OCI-LY7 (cell line): Measurements from ENCODE around the gene EXOSC10. TPM values are rescaled to one million over a fixed set of nuclear protein-coding genes. Genes with fewer than 3 reads are reported as not detected.
A peak's percentile ranks its signal among the peaks of the same experiment; 100 is the strongest.

Source experiments
- BruUV-seq: library from RNA; stranded (reverse); fragments of 400-500 nt; replicated peaks from 2 replicates; lab custom pipeline; 2021; lab: Mats Ljungman, UMichigan
- CTCF ChIA-PET: fragments of 300-600 bp; sonication (Branson Sonifier 250); formaldehyde crosslinking; loops from one replicate; lab custom pipeline; 2022; ENCODE audit warnings: antibody characterized with exemption; ENCODE audit not compliant: unreplicated experiment; lab: Charles Lee
- POLR2A ChIA-PET: fragments of 300-600 bp; sonication (Branson Sonifier 250); formaldehyde crosslinking; loops from one replicate; lab custom pipeline; 2022; ENCODE audit warnings: antibody characterized with exemption; lab: Charles Lee
- DNase-seq: peaks from one replicate; pipeline ENCODE4 v3.0.0-alpha.2; 2015; ENCODE audit warnings: low spot score
- H2AFZ ChIP-seq: fragments of 200-600 bp; sonication (generic), shearing (Covaris generic); 2 replicates; pipeline ENCODE4 v1.6.1; 2014; ENCODE audit warnings: mild to moderate bottlenecking, antibody characterized with exemption, low read length, moderate library complexity
- H3K27ac ChIP-seq: fragments of 200-600 bp; sonication (generic); 2 replicates; pipeline ENCODE4 v1.5.1; 2014; ENCODE audit warnings: mixed run types, low read depth, mild to moderate bottlenecking, moderate library complexity, low read length, inconsistent platforms; ENCODE audit not compliant: poor library complexity, severe bottlenecking
- H3K36me3 ChIP-seq: fragments of 200-600 bp; sonication (generic); 2 replicates; pipeline ENCODE4 v1.6.1; 2014; ENCODE audit warnings: mild to moderate bottlenecking, antibody characterized with exemption, low read length, moderate library complexity, mixed read lengths; ENCODE audit not compliant: insufficient read depth
- H3K4me1 ChIP-seq: fragments of 200-600 bp; sonication (generic); 2 replicates; pipeline ENCODE4 v1.5.1; 2014; ENCODE audit warnings: mild to moderate bottlenecking, low read length; ENCODE audit not compliant: insufficient read depth, poor library complexity, severe bottlenecking
- H3K4me2 ChIP-seq: fragments of 200-600 bp; sonication (generic); 2 replicates; pipeline ENCODE4 v1.6.1; 2014; ENCODE audit warnings: mild to moderate bottlenecking, low read length
- H3K4me3 ChIP-seq: fragments of 200-600 bp; sonication (generic); 2 replicates; pipeline ENCODE4 v1.5.1; 2014; ENCODE audit warnings: mild to moderate bottlenecking, low read depth, low read length; ENCODE audit not compliant: poor library complexity, severe bottlenecking
- H3K79me2 ChIP-seq: fragments of 200-600 bp; sonication (generic); 2 replicates; pipeline ENCODE4 v1.6.1; 2016; ENCODE audit warnings: low read depth, mild to moderate bottlenecking, low read length, moderate library complexity, mixed read lengths; ENCODE audit not compliant: insufficient read depth
- H3K9me2 ChIP-seq: fragments of 200-600 bp; sonication (generic); 2 replicates; pipeline ENCODE4 v1.6.1; 2016; ENCODE audit warnings: mild to moderate bottlenecking, low read length, mixed read lengths; ENCODE audit not compliant: insufficient read depth
- H3K9me3 ChIP-seq: fragments of 200-600 bp; sonication (generic); 2 replicates; pipeline ENCODE4 v1.6.1; 2014; ENCODE audit warnings: mild to moderate bottlenecking, mixed run types, low read length, mixed read lengths
- H4K20me1 ChIP-seq: fragments of 200-600 bp; sonication (generic); 2 replicates; pipeline ENCODE4 v1.6.1; 2014; ENCODE audit warnings: mild to moderate bottlenecking, antibody characterized with exemption, low read length, moderate library complexity, mixed read lengths; ENCODE audit not compliant: insufficient read depth
- EZH2phosphoT487 ChIP-seq: fragments of 200-600 bp; sonication (generic); IDR thresholded peaks from 2 replicates; pipeline ENCODE4 v1.6.1; 2018; ENCODE audit warnings: low read depth, borderline replicate concordance, mild to moderate bottlenecking, mixed run types, antibody characterized with exemption, low read length, moderate library complexity, mixed read lengths
- intact Hi-C: fragments of 100-400 bp; cut with micrococcal nuclease; formaldehyde crosslinking; loops from one replicate; pipeline ENCODE4 v1.10.0; 2022; ENCODE audit not compliant: unreplicated experiment
- total RNA-seq, 2 experiments: library from RNA; depleted of rRNA in 1 of 2; stranded (reverse); fragments of >200 nt in 1 of 2; shearing (Covaris generic) in 1 of 2; gene quantifications; 2 replicates each; pipeline ENCODE4 v1.2.3, GENCODE V29; 2014 to 2022
- TF ChIP-seq, protein P1 (sequence below): fragments of 200-600 bp; sonication (generic); conservative IDR thresholded peaks from 2 replicates; pipeline ENCODE4 v1.5.1; 2014; ENCODE audit warnings: mild to moderate bottlenecking, antibody characterized with exemption, low read length, moderate library complexity, mixed read lengths

Gene EXOSC10
- total RNA-seq, 2 experiments from 2014 or later = 75.1 to 91.9 TPM

GRCh38 chr1:11059968-11060830, 39.5 kb downstream of the EXOSC10 start, which contains the start of gene SRM:
SRM (minus strand) TSS chr1:11060018; CDS start chr1:11059943, 75 bp downstream.
- H3K9me2 ChIP-seq = no peaks in the 10 kb centered on the region
- H3K4me1 ChIP-seq = peaks cover 28% of the 10 kb centered on the region
- peak within 1 kb of the TSS; percentile 90 for H3K4me3 ChIP-seq
- no peaks in the 10 kb centered on the region for H3K9me3 ChIP-seq
- H3K36me3 ChIP-seq = peaks cover 63% of the 10 kb centered on the region
- ChIA-PET CTCF (interaction anchor here (2.1 kb wide), 1 partner anchor 22 kb away, joined by 12 read pairs; no protein-coding TSS in a partner anchor), POLR2A (interaction anchor here (1.8 kb wide), 1 partner anchor 10 kb away, joined by 11 read pairs; no protein-coding TSS in a partner anchor)
- peak; percentile 95 for DNase-seq
- TF ChIP-seq, protein P1, sequence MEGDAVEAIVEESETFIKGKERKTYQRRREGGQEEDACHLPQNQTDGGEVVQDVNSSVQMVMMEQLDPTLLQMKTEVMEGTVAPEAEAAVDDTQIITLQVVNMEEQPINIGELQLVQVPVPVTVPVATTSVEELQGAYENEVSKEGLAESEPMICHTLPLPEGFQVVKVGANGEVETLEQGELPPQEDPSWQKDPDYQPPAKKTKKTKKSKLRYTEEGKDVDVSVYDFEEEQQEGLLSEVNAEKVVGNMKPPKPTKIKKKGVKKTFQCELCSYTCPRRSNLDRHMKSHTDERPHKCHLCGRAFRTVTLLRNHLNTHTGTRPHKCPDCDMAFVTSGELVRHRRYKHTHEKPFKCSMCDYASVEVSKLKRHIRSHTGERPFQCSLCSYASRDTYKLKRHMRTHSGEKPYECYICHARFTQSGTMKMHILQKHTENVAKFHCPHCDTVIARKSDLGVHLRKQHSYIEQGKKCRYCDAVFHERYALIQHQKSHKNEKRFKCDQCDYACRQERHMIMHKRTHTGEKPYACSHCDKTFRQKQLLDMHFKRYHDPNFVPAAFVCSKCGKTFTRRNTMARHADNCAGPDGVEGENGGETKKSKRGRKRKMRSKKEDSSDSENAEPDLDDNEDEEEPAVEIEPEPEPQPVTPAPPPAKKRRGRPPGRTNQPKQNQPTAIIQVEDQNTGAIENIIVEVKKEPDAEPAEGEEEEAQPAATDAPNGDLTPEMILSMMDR = no peak
- TF ChIP-seq EZH2phosphoT487 = no peak
- no peaks in the 10 kb centered on the region for H4K20me1 ChIP-seq
- peak within 1 kb of the TSS; percentile 58 for H3K27ac ChIP-seq
- peak within 1 kb of the TSS; percentile 75 for H2AFZ ChIP-seq
- H3K79me2 ChIP-seq = peaks cover 53% of the 10 kb centered on the region
- intact Hi-C loops = loop anchor here (1.0 kb wide), 1 partner anchor 48 kb away; the partner anchor contains the start of gene TARDBP
- peak within 1 kb of the TSS; percentile 93 for H3K4me2 ChIP-seq
- BruUV-seq = TSS peak; percentile 90

GRCh38 chr1:11059155-11059967, 40.3 kb downstream of the EXOSC10 start:
- BruUV-seq = TSS peak; percentile 36
- Histone ChIP-seq H3K4me3 (peak overlapping the region; percentile 90), H4K20me1 (0 out of 2 replicates have a peak, but pooled peaks cover 2% of the 10 kb centered on the region), H3K79me2 (peaks cover 53% of the 10 kb centered on the region), H3K9me2 (no peaks in the 10 kb centered on the region), H2AFZ (no peak overlapping the region; the same call in 1 of the 2 replicates), H3K4me2 (peak overlapping the region; percentile 93), H3K9me3 (no peaks in the 10 kb centered on the region), H3K4me1 (peaks cover 32% of the 10 kb centered on the region), H3K27ac (peak overlapping the region; percentile 50), H3K36me3 (peaks cover 64% of the 10 kb centered on the region)
- POLR2A ChIA-PET = no interaction called here
- TF ChIP-seq EZH2phosphoT487 = no peak
- TF ChIP-seq, protein P1 = no peak
- DNase-seq = peak; percentile 21
- intact Hi-C loops = no loop called here
- CTCF ChIA-PET = no interaction called here
